ENCODE results near the gene UBE2E1.

UBE2E1 gene

DNA sequence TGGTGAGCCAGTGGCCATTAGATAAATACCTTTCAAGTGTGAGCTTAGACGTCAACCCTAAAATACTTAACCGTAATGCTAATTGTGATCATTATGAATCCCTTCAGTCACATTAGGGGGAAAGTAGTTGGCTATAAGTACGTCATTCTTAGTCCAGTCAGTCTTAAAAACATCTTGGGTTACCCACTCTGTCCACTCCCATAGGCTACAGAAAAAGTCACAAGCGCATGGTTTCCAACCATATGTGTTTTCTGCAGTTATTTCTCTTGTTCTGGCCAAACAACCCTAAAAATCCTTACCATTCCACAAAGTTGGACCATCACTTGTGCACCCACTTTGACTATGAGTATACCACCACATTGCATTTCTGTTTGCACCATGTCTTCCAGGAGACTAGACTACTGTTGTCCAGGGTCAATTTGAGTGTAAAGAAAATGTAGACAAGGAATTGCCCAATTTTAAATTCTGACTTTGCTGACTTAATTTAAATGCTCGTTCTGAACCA, 114.4 kb downstream of the UBE2E1 start:
- DNase-seq, result no peak

DNA sequence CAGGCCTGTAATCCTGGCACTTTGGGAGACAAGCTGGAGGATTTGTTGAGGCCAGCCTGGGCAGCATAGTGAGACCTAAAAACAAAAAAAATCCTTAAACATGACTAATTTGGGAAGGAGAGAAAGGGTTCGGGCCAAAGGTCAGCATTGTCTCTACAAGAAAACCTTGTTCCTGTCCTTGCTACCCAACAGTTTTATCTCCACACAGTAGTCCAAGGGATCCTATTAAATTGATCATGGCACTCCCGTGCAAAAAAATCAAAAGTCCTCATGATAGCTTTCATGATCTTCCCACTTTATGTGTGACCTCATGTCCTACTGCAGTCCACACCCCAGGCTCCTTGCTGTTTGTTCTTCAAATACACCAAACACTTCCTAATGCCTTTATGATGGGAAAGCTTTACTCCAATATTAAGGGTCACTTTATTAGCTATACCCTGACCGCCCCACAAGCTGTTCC, 115.3 kb downstream of the UBE2E1 start:
- DNase-seq, result no peak

DNA sequence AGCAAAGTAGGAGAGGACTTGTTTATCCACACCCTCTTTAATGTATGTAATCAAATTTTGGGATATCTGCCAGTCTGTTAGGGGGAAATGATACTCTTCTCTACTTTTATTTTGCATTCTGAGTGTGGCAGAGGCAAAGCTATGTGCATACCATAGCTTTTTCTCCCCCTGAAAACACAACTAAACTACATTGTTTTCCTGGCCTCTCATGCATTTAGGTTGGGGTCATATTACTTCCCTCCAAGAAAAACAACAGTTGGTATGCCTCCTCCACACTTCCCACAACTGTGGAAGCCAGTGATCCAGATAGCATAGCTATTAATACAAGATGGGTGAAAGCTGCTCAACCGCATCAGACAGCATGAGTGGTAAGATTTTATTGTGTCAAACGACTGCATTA, 118.0 kb downstream of the UBE2E1 start:
- no peak for DNase-seq

GRCh38 chr3:23926246-23926645, 120.5 kb downstream of the UBE2E1 start:
- DNase-seq, result no peak

GRCh38 chr3:23926736-23927135, 121.0 kb downstream of the UBE2E1 start:
- no peak for DNase-seq

- DNase-seq, result no peak
These were observed 122.8 kb downstream of the UBE2E1 start for GRCh38 chr3:23928524-23928923.

- DNase-seq, result no peak
These were observed 125.8 kb downstream of the UBE2E1 start for GRCh38 chr3:23931597-23931996.

DNA sequence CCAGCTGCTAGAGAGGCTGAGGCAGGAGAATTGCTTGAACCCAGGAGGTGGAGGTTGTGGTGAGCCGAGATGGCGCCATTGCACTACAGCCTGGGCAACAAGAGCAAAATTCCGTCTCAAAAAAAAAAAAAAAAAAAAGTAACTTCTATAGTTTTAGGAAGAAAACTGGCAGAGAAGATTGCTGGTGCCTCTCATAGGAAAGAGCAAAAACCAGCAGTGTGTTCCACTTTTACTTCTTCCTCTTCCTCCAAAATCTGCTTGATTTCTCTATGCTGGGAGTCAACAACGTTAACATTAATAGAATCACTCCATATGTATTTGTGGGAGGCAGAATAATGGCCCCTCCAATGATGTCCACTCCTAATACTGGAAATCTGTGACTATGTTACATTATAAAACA, 126.8 kb downstream of the UBE2E1 start:
- DNase-seq, result no peak

- DNase-seq, result no peak
These were observed 128.5 kb downstream of the UBE2E1 start for GRCh38 chr3:23934253-23934652.

GRCh38 chr3:23937296-23937695, 131.5 kb downstream of the UBE2E1 start:
- DNase-seq, result no peak

- no peak for DNase-seq
These were observed 132.9 kb downstream of the UBE2E1 start for GRCh38 chr3:23938688-23939087.

GRCh38 chr3:23940775-23941174, 135.0 kb downstream of the UBE2E1 start:
- DNase-seq, result no peak
